ENCODE results near the gene HMCN2.
"Not testable (repeated sequence)": the region's sequence is repeated elsewhere in the genome, so short reads cannot be mapped to it uniquely, and the experiment has no call there.

HMCN2 gene

GRCh38 chr9:130400870-130401269, 135.3 kb downstream of the HMCN2 start:
- DNase-seq, result no peak

- not testable (repeated sequence) for DNase-seq
Observed at GRCh38 chr9:130401742-130402141, 136.2 kb downstream of the HMCN2 start.

- no peak for DNase-seq
Observed at GRCh38 chr9:130402243-130402642, 136.7 kb downstream of the HMCN2 start.

GRCh38 chr9:130402645-130403440, 137.3 kb downstream of the HMCN2 start:
- DNase-seq, result no peak

GRCh38 chr9:130405657-130406257, 140.2 kb downstream of the HMCN2 start:
- DNase-seq, result no peak

GRCh38 chr9:130406278-130406895, 140.8 kb downstream of the HMCN2 start:
- no peak for DNase-seq

GRCh38 chr9:130407916-130408663, 142.5 kb downstream of the HMCN2 start:
- no peak for DNase-seq

- no peak for DNase-seq
Observed at GRCh38 chr9:130408669-130409068, 143.1 kb downstream of the HMCN2 start.

GRCh38 chr9:130409246-130409645, 143.7 kb downstream of the HMCN2 start:
- DNase-seq, result no peak

- no peak for DNase-seq
Observed at GRCh38 chr9:130410443-130410842, 144.9 kb downstream of the HMCN2 start.

GRCh38 chr9:130411566-130411915, 146.0 kb downstream of the HMCN2 start:
- no peak for DNase-seq

- DNase-seq, result no peak
Observed at GRCh38 chr9:130414081-130414731, 148.6 kb downstream of the HMCN2 start.

GRCh38 chr9:130414910-130415746, 149.6 kb downstream of the HMCN2 start:
- no peak for DNase-seq

GRCh38 chr9:130417602-130418001, 152.0 kb downstream of the HMCN2 start:
- DNase-seq, result no peak

GRCh38 chr9:130418776-130419175, 153.2 kb downstream of the HMCN2 start:
- no peak for DNase-seq

- no peak for DNase-seq
Observed at GRCh38 chr9:130419521-130420035, 154.0 kb downstream of the HMCN2 start.

- DNase-seq, result no peak
Observed at GRCh38 chr9:130421154-130421801, 155.7 kb downstream of the HMCN2 start.

- no peak for DNase-seq
Observed at GRCh38 chr9:130421802-130422276, 156.3 kb downstream of the HMCN2 start.

GRCh38 chr9:130422546-130422945, 157.0 kb downstream of the HMCN2 start:
- DNase-seq, result no peak

GRCh38 chr9:130423272-130423671, 157.7 kb downstream of the HMCN2 start:
- DNase-seq, result no peak

Measured in bone marrow (tissue), 2 donors.